ENCODE data around the gene WDR64. TPM values are rescaled to one million over a fixed set of nuclear protein-coding genes. Genes with fewer than 3 reads are reported as not detected.
A peak's percentile ranks its signal among the peaks of the same experiment; 100 is the strongest.

WDR64 gene
- total RNA-seq, 1 experiment from 2014 or later, result not detected

- peak; percentile 87 for DNase-seq
- CTCF ChIA-PET, result interaction anchor here (0.5 to 0.6 kb wide), 2 partner anchors 119 to 122 kb away, joined by 4 to 5 read pairs; no protein-coding TSS in a partner anchor
- intact Hi-C loops (cut with micrococcal nuclease), result loop anchor here (2.0 to 5.0 kb wide), 3 partner anchors 54 to 136 kb away; partner anchors contain the start of genes CHML and OPN3
Measured at GRCh38 chr1:241762713-241763339, 110.7 kb downstream of the WDR64 start.

GRCh38 chr1:241765390-241765789 is 113.3 kb downstream of the WDR64 start:
- Histone ChIP-seq H3K27me3 (ENCODE audit: low read length) (no peaks in the 10 kb centered on the region), H3K4me2 (ENCODE audit: low read length) (no peak overlapping the region), H3K4me1 (ENCODE audit: insufficient read depth, low read length) (peaks cover 13% of the 10 kb centered on the region), H4K20me1 (ENCODE audit: low read length) (no peaks in the 10 kb centered on the region), H3F3A (ENCODE audit: low read length, unreplicated experiment) (no peaks in the 10 kb centered on the region), H3K36me3 (ENCODE audit: low read depth, low read length) (no peaks in the 10 kb centered on the region), H3K4me3 (ENCODE audit: low read length) (no peak overlapping the region), H3K27ac (ENCODE audit: low read length) (no peak overlapping the region), H3K9me3 (ENCODE audit: low read length) (no peaks in the 10 kb centered on the region), H3K9ac (ENCODE audit: low read length) (no peak overlapping the region), H3K79me2 (ENCODE audit: low read length) (no peaks in the 10 kb centered on the region), H2AFZ (ENCODE audit: low read length) (no peak overlapping the region), H3K9me2 (replicated peaks; ENCODE audit: low read length) (no peaks in the 10 kb centered on the region)
- ChIA-PET CTCF (no interaction called here), POLR2A (ENCODE audit: unreplicated experiment) (interaction anchor here (0.7 kb wide), 1 partner anchor 19 kb away, joined by 4 read pairs; no protein-coding TSS in a partner anchor)
- intact Hi-C loops (cut with micrococcal nuclease), result no loop called here
- ATAC-seq (no peak), DNase-seq (no peak)
- TF ChIP-seq EZH2 (IDR thresholded peaks at IDR 0.05; ENCODE audit: low read length, unreplicated experiment) (no peak), EZH2phosphoT487 (IDR thresholded peaks at IDR 0.05; ENCODE audit: borderline replicate concordance, low read length) (no peak), CTCF (conservative IDR thresholded peaks at IDR 0.05; ENCODE audit: low read depth, low read length) (no peak)
- no TSS peak for BruUV-seq (replicated peaks)

More at GRCh38 chr1:241762713-241763339, 110.7 kb downstream of the WDR64 start:
- H3F3A ChIP-seq (ENCODE audit: low read length, unreplicated experiment), result no peaks in the 10 kb centered on the region
- peak overlapping the region; percentile 52 for H3K4me2 ChIP-seq (ENCODE audit: low read length)
- H3K9me2 ChIP-seq (replicated peaks; ENCODE audit: low read length), result no peaks in the 10 kb centered on the region
- H3K9ac ChIP-seq (ENCODE audit: low read length), result no peak overlapping the region
- peaks cover 13% of the 10 kb centered on the region for H3K4me1 ChIP-seq (ENCODE audit: insufficient read depth, low read length)
- H4K20me1 ChIP-seq (ENCODE audit: low read length), result no peaks in the 10 kb centered on the region
- no peaks in the 10 kb centered on the region for H3K27me3 ChIP-seq (ENCODE audit: low read length)
- peak; percentile 93 for ATAC-seq
- no peak overlapping the region for H2AFZ ChIP-seq (ENCODE audit: low read length)
- H3K27ac ChIP-seq (ENCODE audit: low read length), result no peak overlapping the region
- TF ChIP-seq CTCF (conservative IDR thresholded peaks at IDR 0.05; ENCODE audit: low read depth, low read length), result no peak
- TF ChIP-seq EZH2phosphoT487 (IDR thresholded peaks at IDR 0.05; ENCODE audit: borderline replicate concordance, low read length), result no peak
- TF ChIP-seq EZH2 (IDR thresholded peaks at IDR 0.05; ENCODE audit: low read length, unreplicated experiment), result no peak
- POLR2A ChIA-PET (ENCODE audit: unreplicated experiment), result interaction anchor here (0.7 kb wide), 1 partner anchor 14 kb away, joined by 5 read pairs; no protein-coding TSS in a partner anchor
- H3K4me3 ChIP-seq (ENCODE audit: low read length), result no peak overlapping the region
- no TSS peak for BruUV-seq (replicated peaks)
- H3K9me3 ChIP-seq (ENCODE audit: low read length), result no peaks in the 10 kb centered on the region
- H3K36me3 ChIP-seq (ENCODE audit: low read depth, low read length), result no peaks in the 10 kb centered on the region
- H3K79me2 ChIP-seq (ENCODE audit: low read length), result no peaks in the 10 kb centered on the region

- ChIA-PET CTCF (no interaction called here), POLR2A (ENCODE audit: unreplicated experiment) (no interaction called here)
- Histone ChIP-seq H3K27ac (ENCODE audit: low read length) (no peak overlapping the region), H3K4me3 (ENCODE audit: low read length) (no peak overlapping the region), H3K4me2 (ENCODE audit: low read length) (no peak overlapping the region), H3K9me2 (replicated peaks; ENCODE audit: low read length) (no peaks in the 10 kb centered on the region), H4K20me1 (ENCODE audit: low read length) (no peaks in the 10 kb centered on the region), H3K9ac (ENCODE audit: low read length) (no peak overlapping the region), H2AFZ (ENCODE audit: low read length) (no peak overlapping the region), H3K9me3 (ENCODE audit: low read length) (no peaks in the 10 kb centered on the region), H3K36me3 (ENCODE audit: low read depth, low read length) (no peaks in the 10 kb centered on the region), H3K4me1 (ENCODE audit: insufficient read depth, low read length) (peaks cover 7% of the 10 kb centered on the region), H3K79me2 (ENCODE audit: low read length) (no peaks in the 10 kb centered on the region), H3K27me3 (ENCODE audit: low read length) (no peaks in the 10 kb centered on the region), H3F3A (ENCODE audit: low read length, unreplicated experiment) (no peaks in the 10 kb centered on the region)
- TF ChIP-seq EZH2 (IDR thresholded peaks at IDR 0.05; ENCODE audit: low read length, unreplicated experiment) (no peak), EZH2phosphoT487 (IDR thresholded peaks at IDR 0.05; ENCODE audit: borderline replicate concordance, low read length) (no peak), CTCF (conservative IDR thresholded peaks at IDR 0.05; ENCODE audit: low read depth, low read length) (no peak)
- ATAC-seq (no peak), DNase-seq (no peak)
- intact Hi-C loops (cut with micrococcal nuclease), result no loop called here
- BruUV-seq (replicated peaks), result no TSS peak
Measured at GRCh38 chr1:241767737-241768136, 115.7 kb downstream of the WDR64 start.
